ENCODE results near the gene GEMIN7.
A peak's percentile ranks its signal among the peaks of the same experiment; 100 is the strongest.

The GEMIN7 gene

DNA sequence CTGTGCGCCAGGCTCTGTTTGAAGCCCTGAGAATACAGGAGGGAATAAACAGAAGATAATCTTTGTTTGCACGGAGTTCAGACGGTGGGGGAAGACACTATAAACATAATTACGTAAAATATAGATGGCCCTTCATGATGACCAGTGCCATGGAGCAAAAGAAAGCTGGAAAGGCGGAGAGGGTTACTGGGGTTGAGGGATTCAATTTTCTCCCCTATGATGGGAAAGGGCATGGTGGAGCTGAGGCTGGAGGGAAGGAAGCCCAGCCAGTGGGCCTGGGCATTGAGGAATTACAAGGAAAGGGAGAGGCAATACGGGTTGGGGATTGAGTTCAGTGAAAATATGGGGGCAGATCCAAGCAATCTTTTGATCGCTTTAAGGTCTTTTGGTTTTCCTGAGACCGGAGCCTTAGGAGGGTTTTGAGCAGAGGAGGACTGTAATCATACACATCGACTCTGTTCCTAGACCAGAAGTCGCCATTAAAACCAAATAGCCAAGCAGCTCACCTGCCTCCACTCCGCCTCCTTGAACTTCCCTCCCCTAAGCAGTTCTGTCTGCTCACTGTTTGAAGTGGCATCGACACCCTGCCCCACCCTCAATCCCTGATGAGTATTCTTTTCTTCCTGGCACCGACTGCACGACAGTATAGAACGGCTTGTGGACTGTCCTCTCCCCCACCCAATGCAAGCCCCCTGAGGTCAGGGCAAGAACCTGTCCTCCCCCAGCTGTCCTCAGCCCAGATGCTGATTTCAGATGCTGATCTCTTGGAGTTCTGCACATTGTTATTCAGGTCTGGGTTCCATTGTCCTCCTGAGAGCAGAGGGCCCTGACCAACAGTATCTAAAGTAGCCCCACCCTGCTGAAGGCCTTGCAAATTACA lies 2.0 kb upstream of the GEMIN7 start:
- Histone ChIP-seq H3K9me3 (ENCODE audit: control insufficient read depth in 1 of 2, low read length in 2 of 2) (no peaks in the 10 kb centered on the region), H3K4me3 (ENCODE audit: low read depth in 1 of 2, low read length in 2 of 2) (peak overlapping the region; percentile 33 to 68), H3K4me1 (ENCODE audit: control insufficient read depth in 1 of 2, insufficient read depth in 2 of 2, low read length in 2 of 2) (peaks cover 16 to 39% of the 10 kb centered on the region in 2 donors), H3K27ac (ENCODE audit: low read length) (peak overlapping the region; percentile 19), H3K27me3 (ENCODE audit: low read depth, low read length) (no peaks in the 10 kb centered on the region), H3K36me3 (ENCODE audit: control insufficient read depth in 1 of 2, insufficient read depth in 2 of 2, low read length in 2 of 2) (peaks cover 5 to 6% of the 10 kb centered on the region in 2 donors)

DNA sequence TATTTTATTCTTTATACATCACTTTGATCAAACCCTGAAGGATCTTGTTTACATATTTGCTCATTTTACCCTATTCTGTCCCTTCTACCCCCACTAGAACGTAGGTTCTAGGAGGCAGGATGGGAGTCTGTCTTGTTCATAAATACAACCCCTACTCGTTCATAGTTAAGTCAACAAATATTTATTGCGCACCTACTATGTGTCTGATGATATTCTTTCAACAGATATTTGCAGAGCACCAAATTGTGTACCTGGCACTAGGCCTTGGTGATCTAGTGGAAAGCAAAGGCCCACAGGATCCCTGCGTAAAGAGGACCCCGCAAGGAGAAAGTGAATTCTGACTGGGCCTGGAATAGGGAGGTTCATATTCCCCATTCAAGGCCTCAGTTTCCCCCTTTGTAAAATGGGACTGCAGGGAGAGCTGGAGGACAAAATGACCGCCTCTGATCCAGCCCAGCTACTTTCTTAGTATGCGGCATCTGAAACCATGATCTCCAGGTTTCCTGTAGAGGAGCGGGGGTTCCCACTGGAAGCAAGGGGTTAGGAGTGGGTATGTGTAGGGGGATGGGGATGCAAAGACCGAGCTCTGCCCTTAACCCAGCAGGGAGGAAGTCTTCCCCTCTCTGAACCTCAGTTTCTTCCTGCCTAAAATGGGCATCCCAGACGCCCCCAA lies 534 bp upstream of the GEMIN7 start:
- Histone ChIP-seq H3K4me3 (ENCODE audit: low read depth in 1 of 2, low read length in 2 of 2) (peak overlapping the region; percentile 96 to 97), H3K27me3 (ENCODE audit: low read depth, low read length) (no peaks in the 10 kb centered on the region), H3K9me3 (ENCODE audit: control insufficient read depth in 1 of 2, low read length in 2 of 2) (no peaks in the 10 kb centered on the region), H3K4me1 (ENCODE audit: control insufficient read depth in 1 of 2, insufficient read depth in 2 of 2, low read length in 2 of 2) (peaks cover 16 to 39% of the 10 kb centered on the region in 2 donors), H3K36me3 (ENCODE audit: control insufficient read depth in 1 of 2, insufficient read depth in 2 of 2, low read length in 2 of 2) (peaks cover 8 to 10% of the 10 kb centered on the region in 2 donors), H3K27ac (ENCODE audit: low read length) (no peak overlapping the region)

DNA sequence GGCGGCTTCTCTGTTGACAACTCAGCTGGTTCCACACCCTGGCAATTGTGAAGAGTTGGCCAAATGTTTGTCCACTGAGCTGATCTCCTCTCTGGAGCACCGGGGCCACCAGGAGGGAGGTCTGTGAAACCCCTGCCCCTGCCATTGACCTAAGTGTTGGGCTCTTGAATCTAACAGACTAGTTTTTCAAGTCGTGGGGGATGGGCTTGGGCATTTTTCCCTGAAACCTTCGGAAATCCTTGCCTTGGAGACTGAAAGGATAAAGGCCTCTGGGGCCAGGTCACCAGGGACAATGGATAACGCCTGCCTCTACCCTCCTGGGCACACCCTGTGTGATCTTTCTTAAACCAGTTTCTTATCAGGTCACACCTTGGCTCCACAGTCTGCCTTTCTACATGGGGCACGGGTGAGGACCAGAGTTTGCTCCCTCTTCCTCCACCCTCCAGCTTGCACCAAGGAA lies 881 bp downstream of the GEMIN7 start:
- H3K4me3 ChIP-seq (ENCODE audit: low read depth in 1 of 2, low read length in 2 of 2), result peak overlapping the region; percentile 96 to 97
- peaks cover 8 to 11% of the 10 kb centered on the region in 2 donors for H3K36me3 ChIP-seq (ENCODE audit: control insufficient read depth in 1 of 2, insufficient read depth in 2 of 2, low read length in 2 of 2)
- H3K27ac ChIP-seq (ENCODE audit: low read length), result peak overlapping the region; percentile 73
- H3K4me1 ChIP-seq (ENCODE audit: control insufficient read depth in 1 of 2, insufficient read depth in 2 of 2, low read length in 2 of 2), result peaks cover 16 to 39% of the 10 kb centered on the region in 2 donors
- H3K27me3 ChIP-seq (ENCODE audit: low read depth, low read length), result no peaks in the 10 kb centered on the region
- H3K9me3 ChIP-seq (ENCODE audit: control insufficient read depth in 1 of 2, low read length in 2 of 2), result no peaks in the 10 kb centered on the region

DNA sequence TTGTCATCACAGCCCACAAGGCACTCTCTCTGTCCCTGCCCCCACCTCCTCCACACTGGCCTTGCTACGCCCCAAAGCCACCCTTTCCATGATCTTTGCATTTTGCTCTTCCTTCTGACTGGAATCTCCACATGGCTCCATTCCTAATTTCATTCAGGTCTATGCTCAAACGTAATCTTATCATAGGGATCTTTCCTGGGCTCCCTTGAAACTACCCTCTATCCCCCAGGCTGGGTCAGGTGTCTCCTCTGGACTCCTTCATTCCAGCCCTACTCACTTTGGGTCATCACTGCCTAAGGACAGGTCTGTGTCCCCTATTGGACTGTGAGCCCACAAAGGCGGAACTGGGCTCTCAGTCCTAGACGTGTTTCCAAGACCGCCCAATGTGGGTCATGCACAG lies 3.1 kb downstream of the GEMIN7 start:
- no peaks in the 10 kb centered on the region for H3K9me3 ChIP-seq (ENCODE audit: control insufficient read depth in 1 of 2, low read length in 2 of 2)
- no peak overlapping the region for H3K27ac ChIP-seq (ENCODE audit: low read length)
- H3K36me3 ChIP-seq (ENCODE audit: control insufficient read depth in 1 of 2, insufficient read depth in 2 of 2, low read length in 2 of 2), result peaks cover 8 to 23% of the 10 kb centered on the region in 2 donors
- H3K27me3 ChIP-seq (ENCODE audit: low read depth, low read length), result no peaks in the 10 kb centered on the region
- H3K4me3 ChIP-seq (ENCODE audit: low read depth in 1 of 2, low read length in 2 of 2), result no peak overlapping the region
- peaks cover 11 to 22% of the 10 kb centered on the region in 2 donors for H3K4me1 ChIP-seq (ENCODE audit: control insufficient read depth in 1 of 2, insufficient read depth in 2 of 2, low read length in 2 of 2)

GRCh38 chr19:45086480-45086879 lies 7.4 kb downstream of the GEMIN7 start:
- Histone ChIP-seq H3K27me3 (ENCODE audit: low read depth, low read length) (no peaks in the 10 kb centered on the region), H3K27ac (ENCODE audit: low read length) (no peak overlapping the region), H3K4me1 (ENCODE audit: control insufficient read depth in 1 of 2, insufficient read depth in 2 of 2, low read length in 2 of 2) (peaks cover 0 to 10% of the 10 kb centered on the region in 2 donors), H3K4me3 (ENCODE audit: low read depth in 1 of 2, low read length in 2 of 2) (no peak overlapping the region), H3K9me3 (ENCODE audit: control insufficient read depth in 1 of 2, low read length in 2 of 2) (no peaks in the 10 kb centered on the region), H3K36me3 (ENCODE audit: control insufficient read depth in 1 of 2, insufficient read depth in 2 of 2, low read length in 2 of 2) (peaks cover 8 to 27% of the 10 kb centered on the region in 2 donors)

DNA sequence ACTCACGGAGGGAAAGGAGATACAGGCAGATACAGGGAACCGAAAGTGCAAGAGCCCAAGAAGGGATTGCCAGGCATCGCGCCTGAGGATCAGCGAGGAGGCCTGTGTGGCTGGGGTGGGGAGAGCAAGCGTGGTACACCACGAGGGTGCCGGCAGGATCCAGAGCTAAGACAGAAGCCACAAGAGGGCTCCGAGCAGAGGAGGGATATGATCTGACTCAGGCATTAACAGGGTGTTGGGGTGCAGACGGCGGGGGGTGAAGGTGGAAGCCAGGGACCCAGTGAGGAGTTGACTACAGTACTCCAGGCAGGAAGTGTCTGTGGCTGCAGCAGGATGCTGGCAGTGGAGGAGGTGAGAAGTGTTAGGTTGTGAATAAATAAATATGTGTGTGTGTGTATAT lies 8.5 kb downstream of the GEMIN7 start:
- Histone ChIP-seq H3K27ac (ENCODE audit: low read length) (no peak overlapping the region), H3K36me3 (ENCODE audit: control insufficient read depth in 1 of 2, insufficient read depth in 2 of 2, low read length in 2 of 2) (peaks cover 0 to 18% of the 10 kb centered on the region in 2 donors), H3K27me3 (ENCODE audit: low read depth, low read length) (no peaks in the 10 kb centered on the region), H3K4me1 (ENCODE audit: control insufficient read depth in 1 of 2, insufficient read depth in 2 of 2, low read length in 2 of 2) (peaks cover 0 to 10% of the 10 kb centered on the region in 2 donors), H3K4me3 (ENCODE audit: low read depth in 1 of 2, low read length in 2 of 2) (no peak overlapping the region), H3K9me3 (ENCODE audit: control insufficient read depth in 1 of 2, low read length in 2 of 2) (no peaks in the 10 kb centered on the region)

GRCh38 chr19:45090034-45090433 lies 11.0 kb downstream of the GEMIN7 start:
- Histone ChIP-seq H3K9me3 (ENCODE audit: control insufficient read depth in 1 of 2, low read length in 2 of 2) (no peaks in the 10 kb centered on the region), H3K27ac (ENCODE audit: low read length) (no peak overlapping the region), H3K27me3 (ENCODE audit: low read depth, low read length) (no peaks in the 10 kb centered on the region), H3K4me1 (ENCODE audit: control insufficient read depth in 1 of 2, insufficient read depth in 2 of 2, low read length in 2 of 2) (peaks cover 6 to 26% of the 10 kb centered on the region in 2 donors), H3K4me3 (ENCODE audit: low read depth in 1 of 2, low read length in 2 of 2) (no peak overlapping the region), H3K36me3 (ENCODE audit: control insufficient read depth in 1 of 2, insufficient read depth in 2 of 2, low read length in 2 of 2) (peaks cover 0 to 15% of the 10 kb centered on the region in 2 donors)

DNA sequence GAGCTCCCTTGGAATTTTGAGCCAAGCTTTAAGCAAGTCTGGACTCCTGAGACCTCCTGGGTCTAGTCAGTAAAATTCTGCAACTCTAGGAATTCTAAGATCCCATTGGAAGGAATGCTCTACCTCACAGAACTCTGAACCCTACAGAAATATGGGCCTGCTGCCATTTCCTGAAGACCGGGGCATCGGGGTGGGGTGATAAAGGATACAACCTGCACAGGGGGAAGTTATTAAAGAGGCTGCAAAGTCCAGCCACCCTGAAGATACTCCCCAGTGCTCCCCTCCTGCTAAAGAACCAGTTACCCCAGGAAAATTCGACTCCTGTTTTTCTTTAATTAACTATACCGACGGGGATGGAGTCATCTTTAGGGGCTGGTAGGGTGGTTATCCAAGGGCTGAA lies 11.5 kb downstream of the GEMIN7 start:
- peaks cover 6 to 32% of the 10 kb centered on the region in 2 donors for H3K4me1 ChIP-seq (ENCODE audit: control insufficient read depth in 1 of 2, insufficient read depth in 2 of 2, low read length in 2 of 2)
- H3K27me3 ChIP-seq (ENCODE audit: low read depth, low read length), result no peaks in the 10 kb centered on the region
- H3K27ac ChIP-seq (ENCODE audit: low read length), result no peak overlapping the region
- H3K4me3 ChIP-seq (ENCODE audit: low read depth in 1 of 2, low read length in 2 of 2), result peak overlapping the region; percentile 85 to 99
- H3K36me3 ChIP-seq (ENCODE audit: control insufficient read depth in 1 of 2, insufficient read depth in 2 of 2, low read length in 2 of 2), result peaks cover 0 to 11% of the 10 kb centered on the region in 2 donors
- no peaks in the 10 kb centered on the region for H3K9me3 ChIP-seq (ENCODE audit: control insufficient read depth in 1 of 2, low read length in 2 of 2)

DNA sequence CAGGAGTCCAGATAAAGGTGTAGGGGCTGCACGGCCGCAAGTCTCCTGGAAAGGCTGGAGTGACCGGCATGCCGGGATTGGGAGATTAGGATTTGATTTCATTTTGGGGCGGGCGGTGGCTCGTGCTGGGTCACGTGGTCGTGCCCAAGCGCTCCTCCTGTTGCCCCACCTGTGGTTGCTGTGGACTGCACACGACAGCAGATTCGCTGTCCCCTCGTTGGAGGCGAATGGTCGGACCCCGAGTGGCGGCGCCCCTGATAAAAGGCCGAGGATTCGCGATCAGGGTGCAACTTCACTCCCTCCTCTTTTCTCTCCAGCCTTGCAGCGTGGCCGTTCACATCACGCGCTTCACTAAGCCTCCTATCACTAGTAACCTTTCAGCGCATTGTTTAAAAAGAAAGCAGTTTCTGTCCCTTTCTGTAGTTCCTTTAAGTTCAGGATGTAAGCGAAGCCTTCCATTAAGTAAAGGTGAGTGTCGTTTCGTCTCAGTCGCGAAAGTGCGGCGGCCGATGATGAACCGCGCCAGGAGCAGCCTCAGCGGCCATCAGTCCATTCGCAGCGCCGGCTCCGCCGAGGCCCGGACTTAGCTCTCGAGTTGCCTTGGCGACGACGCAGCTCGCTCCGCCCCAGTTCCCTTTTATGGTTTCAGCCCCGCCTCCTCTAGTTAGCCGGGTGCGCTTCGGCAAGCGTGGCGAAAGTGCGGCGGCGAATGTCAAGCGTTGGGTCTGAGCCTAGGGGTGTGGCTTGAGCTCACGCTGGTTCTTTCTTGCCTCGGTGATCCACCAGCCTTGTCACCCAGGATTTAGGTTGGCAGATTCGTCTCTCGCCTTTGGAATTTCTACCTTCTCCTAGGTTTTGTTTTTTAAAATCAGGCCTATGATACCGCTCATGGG lies 12.2 kb downstream of the GEMIN7 start:
- H3K4me3 ChIP-seq (ENCODE audit: low read depth in 1 of 2, low read length in 2 of 2), result peak overlapping the region; percentile 85 to 99
- H3K36me3 ChIP-seq (ENCODE audit: control insufficient read depth in 1 of 2, insufficient read depth in 2 of 2, low read length in 2 of 2), result peaks cover 0 to 10% of the 10 kb centered on the region in 2 donors
- no peaks in the 10 kb centered on the region for H3K9me3 ChIP-seq (ENCODE audit: control insufficient read depth in 1 of 2, low read length in 2 of 2)
- H3K27ac ChIP-seq (ENCODE audit: low read length), result peak overlapping the region; percentile 94
- no peaks in the 10 kb centered on the region for H3K27me3 ChIP-seq (ENCODE audit: low read depth, low read length)
- H3K4me1 ChIP-seq (ENCODE audit: control insufficient read depth in 1 of 2, insufficient read depth in 2 of 2, low read length in 2 of 2), result peaks cover 6 to 38% of the 10 kb centered on the region in 2 donors

GRCh38 chr19:45092747-45093678 lies 14.0 kb downstream of the GEMIN7 start, which contains the start of gene PPP1R37:
PPP1R37 (plus strand) TSS chr19:45093179; CDS start chr19:45093326, 147 bp downstream.
- H3K36me3 ChIP-seq (ENCODE audit: control insufficient read depth in 1 of 2, insufficient read depth in 2 of 2, low read length in 2 of 2), result no peaks in the 10 kb centered on the region
- H3K4me1 ChIP-seq (ENCODE audit: control insufficient read depth in 1 of 2, insufficient read depth in 2 of 2, low read length in 2 of 2), result peaks cover 11 to 52% of the 10 kb centered on the region in 2 donors
- H3K27me3 ChIP-seq (ENCODE audit: low read depth, low read length), result no peaks in the 10 kb centered on the region
- peak within 1 kb of the TSS; percentile 94 for H3K27ac ChIP-seq (ENCODE audit: low read length)
- no peaks in the 10 kb centered on the region for H3K9me3 ChIP-seq (ENCODE audit: control insufficient read depth in 1 of 2, low read length in 2 of 2)
- H3K4me3 ChIP-seq (ENCODE audit: low read depth in 1 of 2, low read length in 2 of 2), result peak within 1 kb of the TSS; percentile 85 to 99

Data from muscle layer of duodenum (tissue), 2 donors.